Fibroblast of pulmonary artery (primary cell): ENCODE measurements around the gene GRAMD1A.

Experiments used
- DNase-seq: peaks from one replicate; pipeline ENCODE4 v3.0.0-alpha.2; 2010; ENCODE audit warnings: low read depth
- H3K4me3 ChIP-seq: replicated peaks from 2 replicates; pipeline ENCODE4 v1.5.1; 2011; ENCODE audit warnings: low read depth, mild to moderate bottlenecking, control low read depth, low read length, moderate library complexity
- TF ChIP-seq, protein P1 (sequence below): IDR thresholded peaks from 2 replicates; pipeline ENCODE4 v1.5.1; 2011; ENCODE audit warnings: mild to moderate bottlenecking, control low read depth, low read length, inconsistent platforms; ENCODE audit errors: missing control alignments

GRAMD1A gene

GRCh38 chr19:35017507-35017906 lies 17.4 kb downstream of the GRAMD1A start:
- H3K4me3 ChIP-seq, result no peak overlapping the region
- TF ChIP-seq, protein P1, sequence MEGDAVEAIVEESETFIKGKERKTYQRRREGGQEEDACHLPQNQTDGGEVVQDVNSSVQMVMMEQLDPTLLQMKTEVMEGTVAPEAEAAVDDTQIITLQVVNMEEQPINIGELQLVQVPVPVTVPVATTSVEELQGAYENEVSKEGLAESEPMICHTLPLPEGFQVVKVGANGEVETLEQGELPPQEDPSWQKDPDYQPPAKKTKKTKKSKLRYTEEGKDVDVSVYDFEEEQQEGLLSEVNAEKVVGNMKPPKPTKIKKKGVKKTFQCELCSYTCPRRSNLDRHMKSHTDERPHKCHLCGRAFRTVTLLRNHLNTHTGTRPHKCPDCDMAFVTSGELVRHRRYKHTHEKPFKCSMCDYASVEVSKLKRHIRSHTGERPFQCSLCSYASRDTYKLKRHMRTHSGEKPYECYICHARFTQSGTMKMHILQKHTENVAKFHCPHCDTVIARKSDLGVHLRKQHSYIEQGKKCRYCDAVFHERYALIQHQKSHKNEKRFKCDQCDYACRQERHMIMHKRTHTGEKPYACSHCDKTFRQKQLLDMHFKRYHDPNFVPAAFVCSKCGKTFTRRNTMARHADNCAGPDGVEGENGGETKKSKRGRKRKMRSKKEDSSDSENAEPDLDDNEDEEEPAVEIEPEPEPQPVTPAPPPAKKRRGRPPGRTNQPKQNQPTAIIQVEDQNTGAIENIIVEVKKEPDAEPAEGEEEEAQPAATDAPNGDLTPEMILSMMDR, result no peak
- no peak for DNase-seq

DNA sequence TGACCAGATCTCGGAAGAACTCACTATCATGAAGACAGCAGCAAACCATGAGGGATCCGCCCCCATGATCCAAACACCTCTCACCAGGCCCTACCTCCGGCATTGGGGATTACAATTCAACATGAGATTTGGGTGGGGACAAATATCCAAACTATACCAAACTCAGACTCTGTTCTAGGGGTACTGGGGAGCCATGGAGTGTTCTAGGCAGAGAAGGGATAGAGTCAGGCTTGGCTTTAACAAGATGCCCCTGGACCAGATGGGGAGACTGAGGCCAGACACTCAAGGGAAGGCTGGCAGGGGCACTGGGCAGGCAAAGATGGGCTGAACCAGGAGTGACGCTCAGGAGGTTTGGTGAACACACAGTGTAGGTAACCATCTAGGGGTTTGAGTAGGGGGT lies 18.3 kb downstream of the GRAMD1A start:
- TF ChIP-seq, protein P1, result no peak
- DNase-seq, result no peak
- no peak overlapping the region for H3K4me3 ChIP-seq

GRCh38 chr19:35019144-35019543 lies 19.0 kb downstream of the GRAMD1A start:
- H3K4me3 ChIP-seq, result no peak overlapping the region
- DNase-seq, result no peak
- TF ChIP-seq, protein P1, result no peak

GRCh38 chr19:35021016-35021415 lies 20.9 kb downstream of the GRAMD1A start:
- DNase-seq, result no peak
- TF ChIP-seq, protein P1, result no peak
- no peak overlapping the region for H3K4me3 ChIP-seq

DNA sequence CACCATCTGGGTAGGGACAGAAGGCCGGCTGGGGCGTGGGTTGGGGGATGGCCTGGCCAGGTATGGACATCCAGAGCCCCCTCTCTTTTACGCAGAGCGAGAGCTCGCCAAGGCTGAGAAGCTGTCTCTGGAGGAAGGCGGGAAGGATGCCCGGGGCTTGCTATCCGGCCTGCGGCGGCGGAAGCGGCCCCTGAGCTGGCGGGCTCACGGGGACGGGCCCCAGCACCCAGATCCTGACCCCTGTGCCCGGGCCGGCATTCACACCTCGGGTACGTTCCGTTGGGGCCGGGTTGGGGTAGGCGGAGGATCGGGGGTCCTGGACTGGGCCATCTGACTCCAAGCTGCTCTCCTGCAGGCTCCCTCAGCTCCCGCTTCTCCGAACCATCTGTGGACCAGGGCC lies 21.5 kb downstream of the GRAMD1A start:
- TF ChIP-seq, protein P1, result no peak
- DNase-seq, result no peak
- no peak overlapping the region for H3K4me3 ChIP-seq

GRCh38 chr19:35022460-35022859 lies 22.3 kb downstream of the GRAMD1A start:
- no peak overlapping the region for H3K4me3 ChIP-seq
- no peak for DNase-seq
- TF ChIP-seq, protein P1, result no peak

- TF ChIP-seq, protein P1, result no peak
- no peak for DNase-seq
Measured at GRCh38 chr19:35023428-35023827, 23.3 kb downstream of the GRAMD1A start.

More at GRCh38 chr19:35023428-35023827, 23.3 kb downstream of the GRAMD1A start:
- no peak overlapping the region for H3K4me3 ChIP-seq
